Thyroid gland (tissue), 4 donors: ENCODE results near the gene ATP13A3. TPM values are rescaled to one million over a fixed set of nuclear protein-coding genes. Genes with fewer than 3 reads are reported as not detected.

Experiments used
- DNase-seq, 2 donors: peaks; one replicate each; pipeline ENCODE4 v3.0.0-alpha.2; 2019
- H3K27ac ChIP-seq, 3 donors: fragments of 200-600 bp; sonication (generic); 1 replicate in 2 of 3; 2 replicates in 1 of 3; pipeline ENCODE4 v1.5.1; 2016 to 2019; ENCODE audit warnings: mild to moderate bottlenecking in 1 of 3, moderate library complexity in 1 of 3
- H3K27me3 ChIP-seq: fragments of 200-600 bp; sonication (generic); one replicate; pipeline ENCODE4 v1.5.1; 2019
- H3K36me3 ChIP-seq, 2 donors: fragments of 200-600 bp; sonication (generic); one replicate each; pipeline ENCODE4 v1.5.1; 2016 to 2019
- H3K4me1 ChIP-seq, 2 donors: fragments of 200-600 bp; sonication (generic); one replicate each; pipeline ENCODE4 v1.5.1; 2017 to 2019
- H3K4me3 ChIP-seq, 3 donors: fragments of 200-600 bp; sonication (generic); replicated peaks in 1 of 3; 1 replicate in 2 of 3; 2 replicates in 1 of 3; pipeline ENCODE4 v1.5.1; 2016; ENCODE audit warnings: mild to moderate bottlenecking in 1 of 3
- H3K9me3 ChIP-seq: fragments of 200-600 bp; sonication (generic); one replicate; pipeline ENCODE4 v1.5.1; 2017
- CTCF ChIP-seq, 6 experiments: fragments of 200-600 bp in 3 of 6; fragments of 450-650 bp in 3 of 6; sonication (generic) in 3 of 6; IDR thresholded peaks; one replicate each; pipeline ENCODE4 v1.5.1; 2016 to 2019; ENCODE audit warnings: antibody characterized with exemption in 6 of 6, mild to moderate bottlenecking in 2 of 6, inconsistent platforms in 1 of 6, moderate library complexity in 1 of 6
- POLR2A ChIP-seq, 2 donors: fragments of 450-650 bp; IDR thresholded peaks; one replicate each; pipeline ENCODE4 v1.6.1; 2017; ENCODE audit warnings: antibody characterized with exemption in 2 of 2, mild to moderate bottlenecking in 2 of 2, moderate library complexity in 1 of 2
- WGBS, 2 donors: methylation state at CpG; one replicate each; pipeline ENCODE4 v1.1.5; 2017; 5-methylcytosine and 5-hydroxymethylcytosine counted together
- intact Hi-C: fragments of 100-400 bp; cut with DNase I; formaldehyde crosslinking; loops from one replicate; pipeline ENCODE4 v1.15.1; 2023
- total RNA-seq, 4 donors: library from RNA; depleted of rRNA; stranded (reverse); fragments of >200 nt; gene quantifications; one replicate each; pipeline ENCODE4 v1.2.3, GENCODE V29; 2016

The ATP13A3 gene
- total RNA-seq, 4 donors from 2014 or later, result 262 to 426 (median 341) TPM

- WGBS, 2 donors, result 92% methylated on average over 8 of the region's 8 CpGs
- Histone ChIP-seq H3K9me3 (no peaks in the 10 kb centered on the region), H3K27me3 (no peaks in the 10 kb centered on the region), H3K27ac (no peak overlapping the region), H3K36me3 (no peaks in the 10 kb centered on the region), H3K4me1 (no peaks in the 10 kb centered on the region), H3K4me3 (no peak overlapping the region)
- no peak for DNase-seq
- intact Hi-C loops, result no loop called here
- TF ChIP-seq CTCF (IDR thresholded peaks at IDR 0.05), result no peak
- TF ChIP-seq POLR2A (IDR thresholded peaks at IDR 0.05), result no peak
Observed at GRCh38 chr3:194389269-194389668, 97.5 kb downstream of the ATP13A3 start.

DNA sequence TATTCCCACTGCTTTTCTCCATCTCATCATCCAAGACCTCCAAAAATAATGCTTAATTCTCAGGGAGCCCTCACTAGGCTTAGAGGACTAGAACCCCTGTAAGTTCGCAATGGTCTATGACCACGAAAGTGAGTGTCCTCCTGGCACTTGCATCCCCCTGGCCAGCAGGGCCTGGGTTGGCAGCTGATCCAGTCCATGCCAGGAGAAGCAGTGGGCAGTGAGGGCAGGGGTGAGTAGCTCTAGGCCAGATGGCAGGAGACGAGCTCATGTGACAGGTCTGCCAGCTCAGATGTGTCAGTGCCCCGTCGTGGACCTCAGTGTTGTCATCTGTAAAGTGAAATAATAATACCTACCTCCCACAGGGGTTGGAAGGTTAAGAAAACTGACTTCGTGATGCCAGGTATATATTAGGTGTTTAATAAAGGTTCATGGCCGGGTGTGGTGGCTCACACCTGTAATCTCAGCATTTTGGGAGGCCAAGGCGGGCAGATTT lies 98.8 kb downstream of the ATP13A3 start:
- no peak for DNase-seq
- H3K4me3 ChIP-seq, result no peak overlapping the region
- TF ChIP-seq POLR2A (IDR thresholded peaks at IDR 0.05) (no peak), CTCF (IDR thresholded peaks at IDR 0.05) (no peak)
- intact Hi-C loops, result no loop called here
- H3K36me3 ChIP-seq, result no peaks in the 10 kb centered on the region
- H3K27ac ChIP-seq, result no peak overlapping the region
- H3K27me3 ChIP-seq, result no peaks in the 10 kb centered on the region
- no peaks in the 10 kb centered on the region for H3K9me3 ChIP-seq
- WGBS, 2 donors, result 97% methylated on average over 8 of the region's 8 CpGs
- H3K4me1 ChIP-seq, result no peaks in the 10 kb centered on the region

DNA sequence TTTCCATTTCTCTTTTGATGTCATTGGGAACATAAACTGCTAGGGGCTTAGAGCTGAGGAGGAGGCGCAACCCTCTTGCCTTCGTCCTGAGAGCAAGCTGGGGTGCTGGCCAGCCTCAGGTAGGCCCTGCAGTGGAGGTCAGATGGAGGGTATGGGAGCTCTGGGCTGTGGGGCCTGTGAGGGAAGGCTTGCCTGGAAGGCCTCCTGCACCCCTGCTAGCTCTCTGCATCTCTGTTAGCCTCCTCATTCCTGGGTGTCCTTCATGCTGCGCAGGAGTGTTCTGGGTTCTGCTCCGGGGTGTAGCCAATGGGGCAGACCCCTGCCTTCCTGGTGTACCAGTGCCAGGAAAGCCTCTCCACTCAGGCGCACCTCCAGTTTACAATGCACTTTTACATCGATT lies 99.5 kb downstream of the ATP13A3 start:
- intact Hi-C loops, result no loop called here
- Histone ChIP-seq H3K4me3 (no peak overlapping the region), H3K9me3 (no peaks in the 10 kb centered on the region), H3K4me1 (no peaks in the 10 kb centered on the region), H3K36me3 (no peaks in the 10 kb centered on the region), H3K27me3 (no peaks in the 10 kb centered on the region), H3K27ac (no peak overlapping the region)
- TF ChIP-seq POLR2A (IDR thresholded peaks at IDR 0.05), result no peak
- no peak for DNase-seq
- WGBS, 2 donors, result 98% methylated on average over 5 to 6 of the region's 6 CpGs

DNA sequence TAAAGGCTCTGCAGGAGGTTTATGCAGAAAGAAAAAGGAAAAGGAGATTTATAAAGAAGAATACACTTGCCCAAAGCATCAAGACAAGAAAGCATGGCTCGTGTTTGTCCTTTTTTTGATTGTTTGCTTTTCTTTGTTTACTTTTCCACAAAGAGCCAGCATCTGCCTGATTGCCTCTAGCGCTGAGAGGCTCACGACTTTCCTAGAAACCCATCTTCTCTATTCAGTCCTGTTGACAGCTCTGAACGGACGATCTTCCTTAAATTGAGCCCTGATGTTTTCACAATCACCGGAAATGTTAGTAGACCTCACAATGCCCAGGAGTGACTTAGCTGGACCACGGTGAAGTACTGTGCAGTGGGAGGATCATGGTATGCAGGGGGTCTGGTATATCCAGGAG lies 100.2 kb downstream of the ATP13A3 start:
- intact Hi-C loops, result no loop called here
- no peaks in the 10 kb centered on the region for H3K36me3 ChIP-seq
- 68 to 69% methylated on average over 7 of the region's 7 CpGs for WGBS, 2 donors
- TF ChIP-seq POLR2A (IDR thresholded peaks at IDR 0.05) (no peak), CTCF (IDR thresholded peaks at IDR 0.05) (no peak)
- no peaks in the 10 kb centered on the region for H3K9me3 ChIP-seq
- DNase-seq, result no peak
- H3K4me3 ChIP-seq, result no peak overlapping the region
- H3K27me3 ChIP-seq, result no peaks in the 10 kb centered on the region
- no peak overlapping the region for H3K27ac ChIP-seq
- peaks cover 0 to 3% of the 10 kb centered on the region in 2 donors for H3K4me1 ChIP-seq

- DNase-seq, result no peak
- Histone ChIP-seq H3K4me1 (peaks cover 0 to 5% of the 10 kb centered on the region in 2 donors), H3K27ac (no peak overlapping the region), H3K9me3 (no peaks in the 10 kb centered on the region), H3K27me3 (no peaks in the 10 kb centered on the region), H3K4me3 (no peak overlapping the region), H3K36me3 (no peaks in the 10 kb centered on the region)
- intact Hi-C loops, result no loop called here
- WGBS, 2 donors, result 90% methylated on average over 15 of the region's 15 CpGs
- TF ChIP-seq CTCF (IDR thresholded peaks at IDR 0.05) (no peak), POLR2A (IDR thresholded peaks at IDR 0.05) (no peak)
Observed at GRCh38 chr3:194386066-194386465, 100.7 kb downstream of the ATP13A3 start.

- TF ChIP-seq CTCF (IDR thresholded peaks at IDR 0.05), result no peak
- no peak for DNase-seq
- H3K27ac ChIP-seq, result no peak overlapping the region
- intact Hi-C loops, result no loop called here
- no peak overlapping the region for H3K4me3 ChIP-seq
- 88 to 92% methylated on average over 8 to 12 of the region's 12 CpGs for WGBS, 2 donors
- no peaks in the 10 kb centered on the region for H3K27me3 ChIP-seq
- peaks cover under 1 to 5% of the 10 kb centered on the region in 2 donors for H3K4me1 ChIP-seq
- no peaks in the 10 kb centered on the region for H3K36me3 ChIP-seq
- no peaks in the 10 kb centered on the region for H3K9me3 ChIP-seq
Observed at GRCh38 chr3:194384569-194385001, 102.2 kb downstream of the ATP13A3 start.
